Ureter (tissue), 1 donor: Measurements from ENCODE around the gene ARID5A. TPM values are rescaled to one million over a fixed set of nuclear protein-coding genes. Genes with fewer than 3 reads are reported as not detected.
"Not testable (repeated sequence)": the region's sequence is repeated elsewhere in the genome, so short reads cannot be mapped to it uniquely, and the experiment has no call there.

Experiments used
- DNase-seq: peaks from one replicate; pipeline ENCODE4 v3.0.0-alpha.2; 2020; ENCODE audit warnings: low spot score
- total RNA-seq: library from RNA; stranded (reverse); gene quantifications from one replicate; pipeline ENCODE4 v1.2.4, GENCODE V29; 2023
- donor health status: DM: yes; HTN: yes; CAD: no.

The ARID5A gene
- total RNA-seq, 1 donor from 2014 or later: 36.6 TPM

GRCh38 chr2:96556441-96557330 lies 20.1 kb downstream of the ARID5A start:
- peak; percentile 71 for DNase-seq

- not testable (repeated sequence) for DNase-seq
Measured at GRCh38 chr2:96557421-96557820, 20.9 kb downstream of the ARID5A start.

- DNase-seq: no peak
Measured at GRCh38 chr2:96558061-96558460, 21.5 kb downstream of the ARID5A start.

GRCh38 chr2:96558485-96558884 lies 21.9 kb downstream of the ARID5A start:
- no peak for DNase-seq

- no peak for DNase-seq
Measured at GRCh38 chr2:96564026-96564425, 27.5 kb downstream of the ARID5A start.

- DNase-seq: no peak
Measured at GRCh38 chr2:96564563-96564962, 28.0 kb downstream of the ARID5A start.

GRCh38 chr2:96565111-96565510 lies 28.6 kb downstream of the ARID5A start:
- no peak for DNase-seq

GRCh38 chr2:96568094-96568493 lies 31.5 kb downstream of the ARID5A start:
- no peak for DNase-seq

GRCh38 chr2:96574364-96574763 lies 37.8 kb downstream of the ARID5A start:
- DNase-seq: no peak

GRCh38 chr2:96575785-96576456 lies 39.4 kb downstream of the ARID5A start:
- DNase-seq: no peak

GRCh38 chr2:96577501-96577900 lies 40.9 kb downstream of the ARID5A start:
- no peak for DNase-seq

- DNase-seq: no peak
Measured at GRCh38 chr2:96578731-96579130, 42.2 kb downstream of the ARID5A start.

GRCh38 chr2:96579422-96579821 lies 42.9 kb downstream of the ARID5A start:
- no peak for DNase-seq

GRCh38 chr2:96580771-96581170 lies 44.2 kb downstream of the ARID5A start:
- DNase-seq: no peak

- DNase-seq: no peak
Measured at GRCh38 chr2:96584017-96584416, 47.5 kb downstream of the ARID5A start.

GRCh38 chr2:96587843-96588242 lies 51.3 kb downstream of the ARID5A start:
- DNase-seq: no peak

GRCh38 chr2:96591054-96591453 lies 54.5 kb downstream of the ARID5A start:
- DNase-seq: no peak

- DNase-seq: no peak
Measured at GRCh38 chr2:96591494-96591893, 54.9 kb downstream of the ARID5A start.

- no peak for DNase-seq
Measured at GRCh38 chr2:96594282-96594681, 57.7 kb downstream of the ARID5A start.

- no peak for DNase-seq
Measured at GRCh38 chr2:96594691-96595152, 58.2 kb downstream of the ARID5A start.

GRCh38 chr2:96596596-96596995 lies 60.0 kb downstream of the ARID5A start:
- DNase-seq: no peak

- DNase-seq: no peak
Measured at GRCh38 chr2:96599941-96600340, 63.4 kb downstream of the ARID5A start.
